WTC11 (cell line): ENCODE measurements around the gene HNRNPH3.

ENCODE experiments used
- ESRRA ChIP-seq: sonication (generic); formaldehyde crosslinking; IDR thresholded peaks from 2 replicates; pipeline ENCODE4 v1.8.1; 2022; ENCODE audit warnings: mild to moderate bottlenecking, missing genetic modification reagents, borderline replicate concordance
- FOXJ3 ChIP-seq: sonication (generic); formaldehyde crosslinking; IDR thresholded peaks from 2 replicates; pipeline ENCODE4 v1.9.0; 2021; ENCODE audit warnings: missing genetic modification reagents, mild to moderate bottlenecking, borderline replicate concordance
- JUN ChIP-seq: sonication (generic); formaldehyde crosslinking; IDR thresholded peaks from 2 replicates; pipeline ENCODE4 v1.8.0; 2023; ENCODE audit warnings: mild to moderate bottlenecking, missing genetic modification reagents
- MXD4 ChIP-seq: fragments of 250-450 bp; sonication (Bioruptor Pico); IDR thresholded peaks from 2 replicates; pipeline ENCODE4 v1.8.0; 2021; ENCODE audit warnings: mild to moderate bottlenecking, moderate library complexity, borderline replicate concordance
- NFE2L1 ChIP-seq: sonication (generic); formaldehyde crosslinking; IDR thresholded peaks from 2 replicates; pipeline ENCODE4 v1.8.1; 2023; ENCODE audit warnings: missing genetic modification reagents
- NR2C2 ChIP-seq: sonication (generic); formaldehyde crosslinking; IDR thresholded peaks from 2 replicates; pipeline ENCODE4 v1.8.0; 2022; ENCODE audit warnings: mild to moderate bottlenecking, missing genetic modification reagents
- RELA ChIP-seq: sonication (generic); formaldehyde crosslinking; IDR thresholded peaks from 2 replicates; pipeline ENCODE4 v1.8.1; 2022; ENCODE audit warnings: missing genetic modification reagents, mild to moderate bottlenecking, borderline replicate concordance
- TEAD4 ChIP-seq: sonication (generic); formaldehyde crosslinking; IDR thresholded peaks from 2 replicates; pipeline ENCODE4 v1.8.0; 2022; ENCODE audit warnings: mild to moderate bottlenecking, missing genetic modification reagents
- ZNF138 ChIP-seq: sonication (generic); formaldehyde crosslinking; conservative IDR thresholded peaks from 2 replicates; pipeline ENCODE4 v1.8.1; 2022; ENCODE audit warnings: mild to moderate bottlenecking, moderate library complexity, missing genetic modification reagents
- ZNF219 ChIP-seq: sonication (generic); formaldehyde crosslinking; IDR thresholded peaks from 2 replicates; pipeline ENCODE4 v1.8.0; 2023; ENCODE audit warnings: missing genetic modification reagents, mild to moderate bottlenecking, borderline replicate concordance
- TF ChIP-seq, protein P1 (sequence below): fragments of 200-600 bp; IDR thresholded peaks from 2 replicates; pipeline ENCODE4 v1.8.0; 2022; ENCODE audit warnings: antibody characterized with exemption
- TF ChIP-seq, protein P2 (sequence below): sonication (generic); formaldehyde crosslinking; IDR thresholded peaks from 2 replicates; pipeline ENCODE4 v1.8.0; 2022; ENCODE audit warnings: mild to moderate bottlenecking, missing genetic modification reagents

DNA sequence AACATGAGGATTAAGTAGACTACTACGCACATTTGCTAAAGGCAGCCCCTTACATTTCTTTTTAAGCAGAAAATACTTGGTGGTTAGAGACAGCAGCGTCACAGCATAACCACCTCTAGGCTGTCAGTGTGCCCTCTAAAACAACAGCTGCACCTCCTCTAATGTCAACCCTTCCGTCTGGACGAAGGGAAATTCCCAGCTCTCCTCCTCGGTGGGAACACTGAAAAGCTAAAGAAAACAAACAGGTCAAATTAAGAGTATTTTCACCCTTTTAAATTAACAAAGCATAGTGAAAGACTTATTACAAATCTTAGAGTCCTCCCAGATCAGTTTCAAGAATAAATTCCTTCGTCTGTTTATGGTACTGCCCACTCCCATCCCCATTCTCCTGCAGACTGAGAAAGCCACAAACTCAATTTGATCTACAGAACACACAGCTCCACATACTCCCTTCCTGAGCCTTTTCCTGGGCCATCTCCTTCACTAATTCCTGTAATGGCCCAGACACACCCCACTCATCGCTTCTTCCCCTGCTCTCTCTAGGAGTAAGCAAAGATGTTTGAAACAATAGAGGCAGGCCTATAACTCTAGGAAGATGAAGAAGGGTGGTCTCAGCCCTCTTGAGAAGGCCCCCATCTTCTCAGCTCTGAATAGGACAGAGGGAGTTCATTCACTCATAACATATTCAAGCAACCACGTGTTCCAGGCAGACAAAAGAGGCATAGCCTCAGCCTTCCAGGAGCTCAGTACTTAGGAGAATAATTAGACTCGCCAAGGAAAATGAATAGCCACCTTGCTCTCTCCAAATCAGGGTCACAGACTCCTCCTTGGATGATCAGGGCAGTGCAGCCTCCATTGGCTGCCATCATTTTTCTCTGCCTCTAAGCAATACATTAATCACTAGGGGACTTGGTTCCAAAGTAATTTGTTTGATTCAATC lies 47.5 kb upstream of the HNRNPH3 start:
- TF ChIP-seq, protein P1, sequence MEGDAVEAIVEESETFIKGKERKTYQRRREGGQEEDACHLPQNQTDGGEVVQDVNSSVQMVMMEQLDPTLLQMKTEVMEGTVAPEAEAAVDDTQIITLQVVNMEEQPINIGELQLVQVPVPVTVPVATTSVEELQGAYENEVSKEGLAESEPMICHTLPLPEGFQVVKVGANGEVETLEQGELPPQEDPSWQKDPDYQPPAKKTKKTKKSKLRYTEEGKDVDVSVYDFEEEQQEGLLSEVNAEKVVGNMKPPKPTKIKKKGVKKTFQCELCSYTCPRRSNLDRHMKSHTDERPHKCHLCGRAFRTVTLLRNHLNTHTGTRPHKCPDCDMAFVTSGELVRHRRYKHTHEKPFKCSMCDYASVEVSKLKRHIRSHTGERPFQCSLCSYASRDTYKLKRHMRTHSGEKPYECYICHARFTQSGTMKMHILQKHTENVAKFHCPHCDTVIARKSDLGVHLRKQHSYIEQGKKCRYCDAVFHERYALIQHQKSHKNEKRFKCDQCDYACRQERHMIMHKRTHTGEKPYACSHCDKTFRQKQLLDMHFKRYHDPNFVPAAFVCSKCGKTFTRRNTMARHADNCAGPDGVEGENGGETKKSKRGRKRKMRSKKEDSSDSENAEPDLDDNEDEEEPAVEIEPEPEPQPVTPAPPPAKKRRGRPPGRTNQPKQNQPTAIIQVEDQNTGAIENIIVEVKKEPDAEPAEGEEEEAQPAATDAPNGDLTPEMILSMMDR = no peak
- TF ChIP-seq ZNF219 (CRISPR knock-in tag) (no peak), MXD4 (CRISPR knock-in tag) (no peak), ESRRA (CRISPR knock-in tag) (no peak), FOXJ3 (no peak), JUN (CRISPR knock-in tag) (no peak), NR2C2 (no peak), RELA (CRISPR knock-in tag) (no peak), NFE2L1 (CRISPR knock-in tag) (no peak), TEAD4 (no peak), ZNF138 (CRISPR knock-in tag) (no peak)
- TF ChIP-seq, protein P2, sequence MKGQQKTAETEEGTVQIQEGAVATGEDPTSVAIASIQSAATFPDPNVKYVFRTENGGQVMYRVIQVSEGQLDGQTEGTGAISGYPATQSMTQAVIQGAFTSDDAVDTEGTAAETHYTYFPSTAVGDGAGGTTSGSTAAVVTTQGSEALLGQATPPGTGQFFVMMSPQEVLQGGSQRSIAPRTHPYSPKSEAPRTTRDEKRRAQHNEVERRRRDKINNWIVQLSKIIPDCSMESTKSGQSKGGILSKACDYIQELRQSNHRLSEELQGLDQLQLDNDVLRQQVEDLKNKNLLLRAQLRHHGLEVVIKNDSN (CRISPR knock-in tag) = no peak
